ENCODE results near the gene TMEM44. TPM values are rescaled to one million over a fixed set of nuclear protein-coding genes. Genes with fewer than 3 reads are reported as not detected.

Gene TMEM44
- total RNA-seq, 4 donors from 2014 or later, result 6.5 to 24.5 (median 19.5) TPM

GRCh38 chr3:194612221-194612620 lies 21.0 kb downstream of the TMEM44 start:
- no peaks in the 10 kb centered on the region for H3K36me3 ChIP-seq
- intact Hi-C loops (cut with DNase I; ENCODE audit: low total_unique reads), result no loop called here

GRCh38 chr3:194610689-194611088 lies 22.5 kb downstream of the TMEM44 start:
- Histone ChIP-seq H3K36me3 (no peaks in the 10 kb centered on the region), H3K27me3 (no peaks in the 10 kb centered on the region), H3K9me3 (no peaks in the 10 kb centered on the region), H3K4me3 (no peak overlapping the region), H3K27ac (no peak overlapping the region), H3K4me1 (no peaks in the 10 kb centered on the region)
- TF ChIP-seq POLR2A (IDR thresholded peaks at IDR 0.05) (no peak), CTCF (IDR thresholded peaks at IDR 0.05) (no peak)
- no peak for DNase-seq
- intact Hi-C loops (cut with DNase I; ENCODE audit: low total_unique reads), result no loop called here

More at GRCh38 chr3:194612221-194612620, 21.0 kb downstream of the TMEM44 start:
- Histone ChIP-seq H3K4me3 (no peak overlapping the region), H3K9me3 (no peaks in the 10 kb centered on the region), H3K27me3 (no peaks in the 10 kb centered on the region), H3K4me1 (no peaks in the 10 kb centered on the region), H3K27ac (no peak overlapping the region)
- no peak for DNase-seq
- TF ChIP-seq CTCF (IDR thresholded peaks at IDR 0.05) (no peak), POLR2A (IDR thresholded peaks at IDR 0.05) (no peak)

GRCh38 chr3:194609601-194610000 lies 23.6 kb downstream of the TMEM44 start:
- no peak overlapping the region for H3K4me3 ChIP-seq
- no peaks in the 10 kb centered on the region for H3K4me1 ChIP-seq
- no peaks in the 10 kb centered on the region for H3K9me3 ChIP-seq
- H3K27me3 ChIP-seq, result no peaks in the 10 kb centered on the region
- TF ChIP-seq CTCF (IDR thresholded peaks at IDR 0.05), result no peak
- TF ChIP-seq POLR2A (IDR thresholded peaks at IDR 0.05), result no peak
- H3K27ac ChIP-seq, result no peak overlapping the region
- intact Hi-C loops (cut with DNase I; ENCODE audit: low total_unique reads), result no loop called here
- H3K36me3 ChIP-seq, result no peaks in the 10 kb centered on the region
- DNase-seq, result no peak

- Histone ChIP-seq H3K36me3 (no peaks in the 10 kb centered on the region), H3K4me1 (no peaks in the 10 kb centered on the region), H3K9me3 (no peaks in the 10 kb centered on the region), H3K4me3 (no peak overlapping the region), H3K27me3 (no peaks in the 10 kb centered on the region), H3K27ac (no peak overlapping the region)
- no peak for TF ChIP-seq CTCF (IDR thresholded peaks at IDR 0.05)
- no peak for TF ChIP-seq POLR2A (IDR thresholded peaks at IDR 0.05)
- intact Hi-C loops (cut with DNase I; ENCODE audit: low total_unique reads), result no loop called here
- DNase-seq, result no peak
These were observed 24.2 kb downstream of the TMEM44 start for GRCh38 chr3:194608981-194609380.

- no peak overlapping the region for H3K4me3 ChIP-seq
- intact Hi-C loops (cut with DNase I; ENCODE audit: low total_unique reads), result no loop called here
- no peak overlapping the region for H3K27ac ChIP-seq
- DNase-seq, result no peak
- no peaks in the 10 kb centered on the region for H3K9me3 ChIP-seq
- H3K36me3 ChIP-seq, result no peaks in the 10 kb centered on the region
- no peaks in the 10 kb centered on the region for H3K4me1 ChIP-seq
- no peaks in the 10 kb centered on the region for H3K27me3 ChIP-seq
- no peak for TF ChIP-seq POLR2A (IDR thresholded peaks at IDR 0.05)
- TF ChIP-seq CTCF (IDR thresholded peaks at IDR 0.05), result no peak
These were observed 25.4 kb downstream of the TMEM44 start for GRCh38 chr3:194607592-194608389.
